Left lung (tissue), 10 donors: ENCODE results near the gene EIF3D. TPM values are rescaled to one million over a fixed set of nuclear protein-coding genes. Genes with fewer than 3 reads are reported as not detected.
A peak's percentile ranks its signal among the peaks of the same experiment; 100 is the strongest.

ENCODE experiments used
- ATAC-seq: fragments of 200-7000 bp; cut with Tn5 transposase; one replicate; pipeline ENCODE4 v1.9.1; 2020; ENCODE audit warnings: moderate library complexity
- DNase-seq, 4 donors: peaks; one replicate each; pipeline ENCODE4 v3.0.0-alpha.2; 2013 to 2020
- H3K27ac ChIP-seq, 2 donors: fragments of 200-600 bp; sonication (generic) in 1 of 2; one replicate each; pipeline versions ENCODE4 v1.5.0 to v1.8.0; 2020 to 2021
- H3K27me3 ChIP-seq, 2 donors: fragments of 200-600 bp; sonication (generic) in 1 of 2; one replicate each; pipeline versions ENCODE4 v1.5.0 to v1.8.0; 2020 to 2021
- H3K36me3 ChIP-seq, 2 donors: fragments of 200-600 bp; sonication (generic) in 1 of 2; one replicate each; pipeline versions ENCODE4 v1.5.0 to v1.8.0; 2020 to 2021
- H3K4me1 ChIP-seq, 2 donors: fragments of 200-600 bp; one replicate each; pipeline ENCODE4 v1.8.0; 2021
- H3K4me3 ChIP-seq, 2 donors: fragments of 200-600 bp; sonication (generic) in 1 of 2; one replicate each; pipeline versions ENCODE4 v1.5.0 to v1.8.0; 2020 to 2021; ENCODE audit warnings: mild to moderate bottlenecking in 1 of 2
- H3K9me3 ChIP-seq, 2 donors: fragments of 200-600 bp; sonication (generic) in 1 of 2; one replicate each; pipeline versions ENCODE4 v1.5.0 to v1.8.0; 2020 to 2021
- CTCF ChIP-seq, 2 donors: fragments of 200-600 bp; sonication (generic) in 1 of 2; IDR thresholded peaks; one replicate each; pipeline versions ENCODE4 v1.5.0 to v1.8.0; 2021; ENCODE audit warnings: antibody characterized with exemption in 2 of 2
- intact Hi-C, 2 donors: fragments of 100-400 bp; cut with DNase I; formaldehyde crosslinking; loops; one replicate each; pipeline versions ENCODE4 v1.11.2 to v1.14.2; 2022
- polyA plus RNA-seq, 6 donors: library from polyadenylated mRNA; unstranded; fragments of 120-200 nt; gene quantifications; one replicate each; pipeline ENCODE4 v1.2.1, GENCODE V29; 2013; ENCODE audit not compliant: insufficient read length in 6 of 6
- total RNA-seq, 2 donors: library from RNA; stranded (reverse); fragmentation: NEBNext Ultra II Directional; extraction: Animal tissue kit (Norgen Biotek cat#: 25700); gene quantifications; one replicate each; pipeline ENCODE4 v1.2.1, GENCODE V29; 2021
- donor health status: DM: no; HTN: yes; CAD: no.
- donor health status: DM: no; HTN: no; CAD: no.

The EIF3D gene
- total and polyA plus RNA-seq, 8 donors = 116 to 294 (median 273) TPM

GRCh38 chr22:36469094-36469710 is 59.8 kb downstream of the EIF3D start:
- H3K4me1 ChIP-seq = peaks cover 40 to 75% of the 10 kb centered on the region in 2 donors
- H3K4me3 ChIP-seq = no peak overlapping the region
- intact Hi-C loops = loop anchor here (10.0 kb wide), 1 partner anchor 144 kb away; no protein-coding TSS in a partner anchor
- H3K27ac ChIP-seq = no peak overlapping the region
- no peak for DNase-seq
- ATAC-seq = no peak
- H3K36me3 ChIP-seq = peaks cover 0 to 38% of the 10 kb centered on the region in 2 donors
- H3K9me3 ChIP-seq = no peaks in the 10 kb centered on the region
- no peak for TF ChIP-seq CTCF (IDR thresholded peaks at IDR 0.05)
- no peaks in the 10 kb centered on the region for H3K27me3 ChIP-seq

- ATAC-seq (peak; percentile 17), DNase-seq (peak in 1 of 4 donors; percentile 68)
- Histone ChIP-seq H3K27me3 (no peaks in the 10 kb centered on the region), H3K9me3 (no peaks in the 10 kb centered on the region), H3K27ac (peak overlapping the region; percentile 77 to 86), H3K36me3 (peaks cover 0 to 26% of the 10 kb centered on the region in 2 donors), H3K4me1 (peaks cover 42 to 75% of the 10 kb centered on the region in 2 donors), H3K4me3 (no peak overlapping the region)
- intact Hi-C loops = loop anchor here (10.0 kb wide), 1 partner anchor 143 kb away; no protein-coding TSS in a partner anchor
- TF ChIP-seq CTCF (IDR thresholded peaks at IDR 0.05) = no peak
Measured at GRCh38 chr22:36467946-36468345, 61.0 kb downstream of the EIF3D start.

- intact Hi-C loops = loop anchor here (10.0 kb wide), 1 partner anchor 142 kb away; no protein-coding TSS in a partner anchor
- Histone ChIP-seq H3K4me3 (no peak overlapping the region), H3K36me3 (peaks cover 0 to 19% of the 10 kb centered on the region in 2 donors), H3K9me3 (no peaks in the 10 kb centered on the region), H3K27me3 (no peaks in the 10 kb centered on the region), H3K27ac (peak overlapping the region; percentile 77 to 86), H3K4me1 (peaks cover 46 to 80% of the 10 kb centered on the region in 2 donors)
- DNase-seq = peak in 1 of 4 donors; percentile 69
- ATAC-seq = peak; percentile 9
- no peak for TF ChIP-seq CTCF (IDR thresholded peaks at IDR 0.05)
Measured at GRCh38 chr22:36467042-36467810, 61.7 kb downstream of the EIF3D start.

GRCh38 chr22:36466258-36466657 is 62.7 kb downstream of the EIF3D start:
- TF ChIP-seq CTCF (IDR thresholded peaks at IDR 0.05) = no peak
- H3K36me3 ChIP-seq = peaks cover 0 to 9% of the 10 kb centered on the region in 2 donors
- intact Hi-C loops = loop anchor here (10.0 kb wide), 1 partner anchor 141 kb away; no protein-coding TSS in a partner anchor
- DNase-seq (no peak), ATAC-seq (no peak)
- no peaks in the 10 kb centered on the region for H3K9me3 ChIP-seq
- H3K27ac ChIP-seq = peak overlapping the region; percentile 77 to 86
- no peaks in the 10 kb centered on the region for H3K27me3 ChIP-seq
- no peak overlapping the region for H3K4me3 ChIP-seq
- peaks cover 52 to 82% of the 10 kb centered on the region in 2 donors for H3K4me1 ChIP-seq
